ENCODE results near the gene CARD19. TPM values are rescaled to one million over a fixed set of nuclear protein-coding genes. Genes with fewer than 3 reads are reported as not detected.
A peak's percentile ranks its signal among the peaks of the same experiment; 100 is the strongest.

CARD19 gene
- total RNA-seq, 1 experiment from 2014 or later, result 92.5 TPM

DNA sequence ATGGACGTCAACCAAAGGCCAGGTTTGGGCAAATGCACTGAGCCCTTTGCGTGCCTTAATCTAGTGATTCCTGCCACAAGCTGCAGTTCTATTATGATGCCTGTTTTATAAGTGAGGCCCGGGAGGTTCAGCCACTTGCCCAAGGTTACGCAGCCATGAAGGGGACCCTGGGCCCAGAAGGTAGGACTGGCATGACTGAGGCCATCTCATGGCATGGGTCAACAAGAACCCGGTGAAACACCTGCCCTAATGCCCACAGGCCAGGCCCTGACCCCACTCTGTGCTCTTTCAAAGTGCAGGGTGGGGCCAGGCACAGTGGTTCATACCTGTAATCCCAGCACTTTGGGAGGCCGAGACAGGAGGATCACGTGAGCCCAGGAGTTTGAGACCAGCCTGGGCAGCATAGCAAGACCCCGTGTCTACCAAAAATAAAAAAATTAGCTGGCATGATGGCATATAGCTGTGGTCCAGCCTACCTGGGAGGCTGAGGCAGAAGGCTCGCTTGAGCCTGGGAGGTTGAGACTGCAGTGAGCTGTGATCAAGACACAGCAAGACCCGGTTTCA lies 29.4 kb downstream of the CARD19 start:
- DNase-seq (ENCODE audit: low read depth), result no peak
- in situ Hi-C loops (cut with HindIII; ENCODE audit: low pct_unique_long_range_greater_than_20kb, low sequenced_read_pairs), result no loop called here

DNA sequence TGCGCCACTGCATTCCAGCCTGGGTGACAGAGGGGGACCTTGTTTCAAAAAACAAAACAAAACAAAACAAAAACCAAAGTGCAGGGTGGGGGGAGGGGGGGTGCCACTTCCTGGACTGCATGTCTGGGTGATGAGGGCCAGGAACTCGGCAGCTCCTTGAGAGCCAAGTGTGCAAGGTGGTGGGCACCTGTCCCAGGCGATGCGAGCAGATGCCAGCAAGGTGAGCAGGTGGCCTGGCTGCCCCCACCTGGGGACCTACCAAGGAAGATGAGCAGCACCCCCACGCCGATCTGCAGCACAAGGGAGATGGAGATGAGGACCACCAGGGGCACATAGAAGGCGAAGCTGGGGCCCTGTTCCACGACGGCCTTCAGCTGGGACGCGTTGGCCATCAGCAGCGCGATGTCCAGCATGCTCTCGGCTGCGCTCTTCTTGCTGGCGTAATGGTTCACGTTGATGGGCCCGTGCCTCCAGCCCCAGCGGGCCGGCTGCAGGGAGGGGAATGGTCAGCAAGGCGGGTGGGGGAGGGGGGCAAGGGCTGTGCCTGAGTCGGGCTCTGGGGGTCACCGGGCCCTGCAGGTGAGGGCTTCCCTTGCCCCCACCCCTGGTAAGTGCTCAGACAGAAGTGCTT lies 30.2 kb downstream of the CARD19 start:
- no peak for DNase-seq (ENCODE audit: low read depth)
- in situ Hi-C loops (cut with HindIII; ENCODE audit: low pct_unique_long_range_greater_than_20kb, low sequenced_read_pairs), result no loop called here

DNA sequence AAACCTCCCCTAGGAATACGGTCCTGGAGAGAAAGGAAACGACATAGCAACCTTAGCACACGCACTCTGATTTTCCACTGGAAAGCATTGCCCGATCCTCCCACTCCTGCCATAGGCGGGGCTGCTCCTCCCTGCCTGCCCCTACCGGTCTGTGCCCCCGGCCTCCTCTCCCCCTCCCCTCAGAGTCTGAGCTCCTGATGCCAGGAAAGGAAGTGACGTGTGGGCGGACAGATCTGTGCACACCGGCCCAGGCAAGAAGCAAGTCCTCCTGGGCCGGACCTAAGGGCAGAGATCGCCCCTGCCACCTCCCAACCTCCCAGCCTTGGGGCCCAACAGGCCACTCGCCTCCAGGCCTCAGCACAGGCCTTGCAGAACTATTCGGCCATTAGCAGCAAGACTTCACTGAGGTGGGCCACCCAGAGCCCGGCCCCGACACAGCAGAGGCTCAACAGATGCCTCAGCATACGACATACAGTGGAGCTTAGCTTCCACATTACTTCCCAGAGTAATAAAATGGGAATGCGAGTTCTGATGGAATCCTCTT lies 30.9 kb downstream of the CARD19 start:
- in situ Hi-C loops (cut with HindIII; ENCODE audit: low pct_unique_long_range_greater_than_20kb, low sequenced_read_pairs), result no loop called here
- no peak for DNase-seq (ENCODE audit: low read depth)

DNA sequence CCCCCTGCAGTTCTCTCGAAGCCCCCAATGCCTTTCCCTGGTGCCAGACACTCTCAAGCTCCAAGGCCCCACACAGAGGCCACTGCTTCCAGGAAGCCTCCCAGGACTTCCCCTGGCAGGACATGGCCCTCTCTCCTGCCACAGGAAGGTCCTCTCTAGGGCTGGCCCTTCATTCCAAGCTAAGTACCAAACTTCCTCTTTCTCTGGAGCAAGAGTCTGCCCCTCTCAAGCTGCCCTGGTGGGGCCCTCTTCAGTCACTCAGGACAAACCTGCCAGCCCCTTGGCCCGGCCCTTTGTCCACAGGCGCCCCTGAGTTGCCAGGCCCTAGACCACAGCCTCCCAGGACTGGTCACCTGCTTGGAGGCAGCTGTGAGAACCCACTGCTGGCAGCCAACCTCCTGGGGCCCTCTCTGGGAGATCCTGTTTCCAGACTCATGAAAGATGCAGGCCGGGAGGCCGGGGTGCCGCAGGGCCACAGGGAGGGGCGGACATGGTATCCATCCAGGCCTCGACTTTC lies 31.4 kb downstream of the CARD19 start:
- DNase-seq (ENCODE audit: low read depth), result no peak
- in situ Hi-C loops (cut with HindIII; ENCODE audit: low pct_unique_long_range_greater_than_20kb, low sequenced_read_pairs), result no loop called here

DNA sequence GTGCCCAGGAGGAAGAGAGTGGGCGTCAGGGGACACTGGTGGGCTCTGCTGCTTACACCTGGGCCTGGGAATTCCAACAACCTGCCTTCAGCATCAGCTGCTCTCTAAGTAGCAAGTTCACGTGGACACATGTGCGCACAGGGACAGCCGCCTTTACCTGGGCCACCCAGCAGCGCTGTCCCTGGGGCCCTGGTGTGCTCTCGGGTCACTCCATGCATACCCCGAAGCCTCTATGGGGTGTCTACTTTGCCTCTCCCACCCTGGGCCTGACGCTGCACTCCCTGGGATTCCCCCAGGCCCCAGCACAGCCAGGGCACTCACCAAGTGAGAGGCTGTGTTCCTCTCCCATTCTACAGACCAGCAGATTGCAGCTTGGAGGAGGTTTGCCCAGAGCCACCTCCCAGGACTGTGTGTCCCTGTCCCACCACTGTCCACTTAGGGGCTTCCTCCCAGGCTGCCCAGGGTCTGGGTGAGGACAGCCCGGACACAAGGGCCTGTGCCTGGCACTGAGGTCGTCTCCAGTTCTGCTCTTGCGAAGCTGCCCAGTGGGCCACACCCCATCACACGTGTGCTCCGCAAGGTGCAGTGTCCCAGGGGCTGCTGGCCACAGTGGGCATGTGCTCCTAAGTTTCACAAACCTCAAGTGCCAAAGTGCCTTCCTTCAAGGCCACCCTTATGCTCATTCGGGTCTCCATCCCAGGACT lies 32.1 kb downstream of the CARD19 start:
- DNase-seq (ENCODE audit: low read depth), result no peak
- in situ Hi-C loops (cut with HindIII; ENCODE audit: low pct_unique_long_range_greater_than_20kb, low sequenced_read_pairs), result no loop called here

DNA sequence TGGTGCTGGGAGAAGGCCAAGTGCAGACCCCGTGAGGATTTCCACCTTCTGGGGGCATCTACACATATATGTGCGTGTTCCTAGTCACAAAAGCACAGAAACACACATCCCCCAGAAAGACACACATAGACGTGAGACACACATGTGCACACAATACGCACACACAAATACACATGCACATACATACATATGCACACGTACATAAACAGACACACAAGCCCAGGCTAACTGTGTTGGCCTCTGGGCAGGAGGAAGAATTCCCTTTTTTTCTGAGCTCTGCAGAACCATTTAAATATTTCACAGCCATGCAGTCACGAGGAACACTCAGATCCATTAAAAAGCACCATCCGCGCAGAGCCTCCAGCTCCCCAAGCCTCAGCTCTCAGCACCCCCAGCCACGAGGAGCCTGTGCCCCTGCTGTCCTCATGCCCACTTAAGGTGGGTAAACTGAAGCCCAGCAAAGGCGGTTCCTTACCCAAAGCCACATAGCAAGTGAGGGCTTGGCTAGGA lies 32.8 kb downstream of the CARD19 start:
- no peak for DNase-seq (ENCODE audit: low read depth)
- in situ Hi-C loops (cut with HindIII; ENCODE audit: low pct_unique_long_range_greater_than_20kb, low sequenced_read_pairs), result no loop called here

DNA sequence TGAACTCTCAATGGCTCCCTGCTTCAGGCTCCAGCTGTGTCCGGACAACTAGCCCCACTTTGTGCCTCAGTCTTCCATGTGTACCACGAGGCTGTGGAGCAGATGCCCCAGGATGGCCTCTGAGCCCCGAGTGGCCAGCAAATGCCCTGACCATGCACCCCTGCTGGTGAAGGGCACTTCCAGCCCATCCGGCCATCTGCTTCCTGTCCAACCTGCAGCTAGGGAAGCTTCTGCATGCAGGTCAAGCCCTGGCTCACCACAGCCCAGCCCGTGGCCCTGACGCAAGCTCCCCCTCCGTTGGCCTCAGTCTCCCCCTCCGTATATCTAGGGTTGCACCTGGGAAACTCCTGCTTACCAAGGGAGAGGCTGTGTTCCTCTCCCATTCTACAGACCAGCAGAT lies 33.3 kb downstream of the CARD19 start:
- no peak for DNase-seq (ENCODE audit: low read depth)
- in situ Hi-C loops (cut with HindIII; ENCODE audit: low pct_unique_long_range_greater_than_20kb, low sequenced_read_pairs), result no loop called here

DNA sequence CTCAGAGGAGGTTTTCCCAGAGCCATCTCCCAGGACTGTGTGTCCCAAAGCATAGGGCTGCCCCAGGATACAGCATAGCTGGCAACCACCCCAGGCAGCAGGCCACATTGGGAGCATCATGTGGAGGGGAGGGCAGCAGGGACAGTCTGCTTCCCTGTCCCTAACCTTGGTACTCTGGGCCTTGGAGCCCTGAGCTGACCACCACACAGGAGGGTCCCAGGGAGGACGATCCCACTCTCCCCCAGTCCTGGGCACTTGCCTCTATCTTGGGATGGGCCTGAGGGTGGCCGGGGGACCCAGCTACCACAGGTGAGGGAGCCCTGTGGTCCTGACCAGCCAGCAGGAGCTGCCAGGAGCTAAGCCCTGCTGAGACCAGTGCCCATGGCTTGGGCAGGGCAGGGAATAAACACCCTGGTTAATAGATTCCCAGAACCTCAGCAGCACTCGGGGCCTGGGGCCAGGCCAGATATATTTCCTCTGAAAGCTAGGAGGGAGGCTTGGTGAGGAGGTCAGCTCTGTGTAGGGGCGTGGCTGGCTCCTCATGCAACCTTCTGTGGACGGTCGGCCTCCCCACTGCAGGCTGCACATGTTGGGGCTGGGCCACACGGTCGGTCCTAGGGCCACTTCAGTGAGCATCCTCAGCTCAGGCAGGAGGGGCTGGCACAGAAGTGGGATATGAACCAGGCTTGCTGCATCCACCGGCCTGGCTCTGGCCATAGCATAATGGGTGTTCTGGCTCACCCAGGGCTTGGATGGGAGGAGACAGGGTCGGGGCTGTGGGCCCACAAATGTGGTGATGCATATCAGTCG lies 33.9 kb downstream of the CARD19 start:
- in situ Hi-C loops (cut with HindIII; ENCODE audit: low pct_unique_long_range_greater_than_20kb, low sequenced_read_pairs), result no loop called here
- DNase-seq (ENCODE audit: low read depth), result no peak

DNA sequence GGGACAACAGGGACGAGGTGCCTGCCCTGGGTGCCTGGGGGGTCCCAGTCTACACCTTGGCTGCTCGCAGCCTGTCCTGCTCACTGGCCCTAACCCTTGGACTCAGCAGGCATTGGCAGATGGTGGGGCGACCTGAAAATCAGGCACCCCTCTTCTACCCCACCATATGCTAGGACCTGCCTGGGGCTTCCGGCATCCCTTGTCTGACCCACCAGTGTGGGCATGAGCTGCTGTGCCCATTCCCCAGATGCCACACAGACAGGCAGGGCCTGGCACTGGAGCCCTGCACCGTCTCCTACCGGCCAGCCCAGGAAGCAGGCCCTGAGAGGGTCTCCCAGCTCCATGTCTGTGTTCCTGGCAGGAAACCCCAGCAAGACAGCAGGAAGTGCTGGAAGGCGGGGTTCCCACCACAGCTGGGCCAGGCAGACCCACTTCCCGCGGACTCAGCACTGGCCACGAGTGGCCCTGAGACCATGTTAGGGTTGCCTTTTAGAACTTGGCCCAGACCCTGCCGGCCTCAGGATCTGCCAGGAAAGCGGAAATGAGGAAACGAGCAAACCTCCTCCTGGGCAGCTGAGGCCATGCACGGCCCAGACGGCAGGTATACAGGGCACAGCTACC lies 35.0 kb downstream of the CARD19 start:
- in situ Hi-C loops (cut with HindIII; ENCODE audit: low pct_unique_long_range_greater_than_20kb, low sequenced_read_pairs), result no loop called here
- DNase-seq (ENCODE audit: low read depth), result no peak

DNA sequence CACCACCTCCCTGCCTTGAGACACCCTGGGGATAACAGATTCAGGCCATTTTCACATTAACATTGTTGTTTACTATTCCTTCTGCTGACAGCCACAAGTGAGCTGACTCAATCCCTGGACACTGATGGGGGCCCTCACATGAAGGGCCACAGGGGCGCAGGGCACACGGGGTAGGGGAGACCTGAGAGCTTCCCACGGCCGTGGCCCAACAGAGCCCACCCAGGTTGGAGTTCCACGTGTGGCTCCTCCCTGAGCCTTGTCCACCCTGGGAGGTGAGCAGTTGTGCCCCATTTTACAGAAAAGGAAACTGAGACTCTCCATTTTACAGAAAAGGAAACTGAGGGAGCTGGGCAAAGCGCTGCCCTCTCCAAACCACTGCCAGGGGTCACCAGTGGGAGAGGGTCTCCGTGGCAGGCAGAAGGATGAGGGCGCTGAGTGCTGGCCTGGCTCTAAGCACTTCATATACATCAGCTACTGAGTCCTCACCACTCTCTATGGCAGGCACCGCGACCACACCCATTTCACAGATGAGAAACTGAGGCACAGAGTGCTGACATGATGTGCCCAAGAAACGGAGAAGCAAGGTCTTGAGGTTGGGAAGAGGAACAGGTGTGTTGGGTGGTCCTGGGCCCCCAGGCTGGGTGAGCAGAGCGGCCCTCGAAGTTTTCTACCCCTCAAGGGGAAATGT lies 35.7 kb downstream of the CARD19 start:
- in situ Hi-C loops (cut with HindIII; ENCODE audit: low pct_unique_long_range_greater_than_20kb, low sequenced_read_pairs), result no loop called here
- no peak for DNase-seq (ENCODE audit: low read depth)

DNA sequence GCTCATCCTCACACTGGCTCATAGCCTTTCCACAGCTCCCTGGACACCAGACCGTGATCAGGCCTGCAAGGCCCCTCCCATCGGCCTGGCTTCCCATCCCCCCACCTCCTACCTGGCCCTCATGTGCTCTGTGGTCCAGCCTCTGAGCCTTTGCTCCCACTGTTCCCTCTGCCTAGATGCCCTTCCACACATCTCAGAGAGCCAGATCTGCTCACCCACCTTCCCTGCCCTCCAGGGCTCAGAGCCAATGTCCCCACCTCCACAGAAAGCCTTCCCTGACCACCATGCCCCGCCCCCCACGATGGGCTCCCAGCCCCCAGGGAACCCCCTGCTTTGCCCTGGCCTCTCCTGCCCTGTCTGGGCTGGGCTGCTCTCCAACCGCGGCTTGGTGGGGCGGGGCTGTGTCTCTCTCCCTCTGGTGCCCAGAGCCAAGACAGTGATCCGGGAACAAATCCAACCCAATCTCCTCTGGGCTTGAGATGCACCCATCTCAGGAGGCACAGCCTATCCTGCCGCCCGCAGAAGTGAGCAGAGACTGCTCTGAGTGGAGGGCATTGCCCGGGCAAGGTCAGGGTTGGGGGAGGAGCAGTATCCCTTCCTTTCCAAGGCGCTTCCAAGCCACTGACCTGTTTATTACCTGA lies 36.4 kb downstream of the CARD19 start:
- in situ Hi-C loops (cut with HindIII; ENCODE audit: low pct_unique_long_range_greater_than_20kb, low sequenced_read_pairs), result no loop called here
- peak; percentile 26 for DNase-seq (ENCODE audit: low read depth)

DNA sequence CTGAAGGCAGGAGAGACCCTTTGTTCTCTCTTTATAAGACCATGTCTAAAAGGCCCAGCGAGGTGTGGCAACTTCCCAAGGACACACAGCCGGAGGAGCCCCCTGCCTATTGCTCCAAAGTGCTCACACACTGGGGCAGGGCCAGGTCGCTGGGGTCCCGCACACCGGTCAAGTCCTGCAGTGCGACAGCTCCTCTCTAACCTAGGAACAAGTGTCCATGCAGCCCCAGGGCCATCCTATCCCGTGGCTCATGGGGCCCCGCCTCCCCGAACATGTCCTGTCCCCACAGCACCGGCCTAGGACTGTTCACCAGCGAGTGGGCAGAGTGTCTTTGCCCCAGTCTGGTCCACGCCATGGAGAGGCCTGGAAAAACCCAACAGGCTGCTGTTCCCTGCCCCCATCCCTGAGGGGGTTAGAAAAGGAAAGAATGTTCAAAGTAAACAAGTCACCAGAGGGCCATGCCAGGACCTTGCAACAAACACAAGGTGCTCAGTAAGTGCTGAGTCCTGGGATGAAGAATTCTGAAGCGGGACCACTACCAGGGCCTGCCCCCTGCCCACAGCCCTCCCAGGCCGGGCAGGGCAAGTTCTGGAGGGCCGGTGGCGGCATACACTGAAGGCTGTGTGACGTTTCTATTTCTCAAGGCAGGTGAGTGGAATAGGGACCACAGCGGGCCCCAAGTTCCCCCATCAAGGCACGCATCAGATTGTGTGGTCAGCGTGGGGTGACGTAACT lies 37.1 kb downstream of the CARD19 start:
- DNase-seq (ENCODE audit: low read depth), result no peak
- in situ Hi-C loops (cut with HindIII; ENCODE audit: low pct_unique_long_range_greater_than_20kb, low sequenced_read_pairs), result no loop called here

DNA sequence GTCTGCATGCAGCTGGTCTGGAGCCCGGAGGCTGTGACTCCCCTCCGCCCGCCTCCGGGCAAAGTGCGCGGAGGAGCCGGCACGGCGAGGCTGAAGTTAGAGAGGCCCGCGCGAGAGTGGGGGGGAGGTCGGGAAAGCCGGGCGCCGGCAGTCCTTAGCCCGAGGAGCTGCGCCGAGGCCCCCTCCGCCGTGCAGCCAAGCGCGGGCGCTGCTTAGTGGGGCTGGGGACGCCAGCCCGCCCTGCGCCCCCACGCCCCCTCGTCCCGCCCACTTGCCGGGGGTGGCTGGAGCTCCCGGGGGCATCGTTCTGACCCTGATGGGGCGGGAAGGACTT lies 37.6 kb downstream of the CARD19 start:
- in situ Hi-C loops (cut with HindIII; ENCODE audit: low pct_unique_long_range_greater_than_20kb, low sequenced_read_pairs), result no loop called here
- peak; percentile 55 for DNase-seq (ENCODE audit: low read depth)

DNA sequence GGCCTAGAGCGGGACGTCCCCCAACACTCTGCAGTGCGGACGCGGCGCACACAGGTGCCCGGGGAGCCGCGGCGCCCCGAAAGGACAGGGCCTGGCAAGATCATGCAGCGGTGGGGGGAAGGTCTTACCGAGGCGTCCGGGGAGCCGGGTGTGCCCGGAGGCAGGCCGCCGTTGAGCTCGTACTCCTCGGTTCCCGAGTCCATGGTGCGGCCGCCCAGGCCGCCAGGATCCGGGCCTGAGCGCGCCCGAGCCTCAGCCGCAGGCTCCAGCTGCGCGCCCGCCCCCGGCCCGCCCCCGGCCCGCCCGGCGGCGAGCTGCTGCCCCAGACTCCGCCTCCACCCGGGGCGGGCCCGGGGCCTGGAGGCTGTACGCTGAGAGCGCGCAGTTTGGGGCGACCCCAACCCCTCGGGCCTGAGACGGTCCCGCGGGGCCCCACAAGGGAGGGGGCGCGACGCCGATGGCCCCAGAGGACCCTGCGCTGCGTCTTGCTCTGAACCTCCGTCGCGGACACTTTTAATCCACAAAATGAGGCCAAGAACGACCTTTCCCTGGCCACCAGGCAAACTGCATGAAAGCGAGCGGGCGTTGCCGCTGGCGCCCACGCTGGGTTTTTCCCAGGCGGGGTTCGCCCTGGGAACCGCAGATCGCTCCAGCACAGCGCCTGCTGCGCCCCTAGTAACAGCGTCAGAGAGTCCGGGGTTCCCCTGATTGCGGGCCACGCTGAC lies 38.2 kb downstream of the CARD19 start, which contains the start of gene NINJ1:
NINJ1 (minus strand) TSS at position 237 of the 725 bp plus-strand sequence; CDS start at position 203, 34 bp downstream.
- peak; percentile 71 for DNase-seq (ENCODE audit: low read depth)
- in situ Hi-C loops (cut with HindIII; ENCODE audit: low pct_unique_long_range_greater_than_20kb, low sequenced_read_pairs), result no loop called here

DNA sequence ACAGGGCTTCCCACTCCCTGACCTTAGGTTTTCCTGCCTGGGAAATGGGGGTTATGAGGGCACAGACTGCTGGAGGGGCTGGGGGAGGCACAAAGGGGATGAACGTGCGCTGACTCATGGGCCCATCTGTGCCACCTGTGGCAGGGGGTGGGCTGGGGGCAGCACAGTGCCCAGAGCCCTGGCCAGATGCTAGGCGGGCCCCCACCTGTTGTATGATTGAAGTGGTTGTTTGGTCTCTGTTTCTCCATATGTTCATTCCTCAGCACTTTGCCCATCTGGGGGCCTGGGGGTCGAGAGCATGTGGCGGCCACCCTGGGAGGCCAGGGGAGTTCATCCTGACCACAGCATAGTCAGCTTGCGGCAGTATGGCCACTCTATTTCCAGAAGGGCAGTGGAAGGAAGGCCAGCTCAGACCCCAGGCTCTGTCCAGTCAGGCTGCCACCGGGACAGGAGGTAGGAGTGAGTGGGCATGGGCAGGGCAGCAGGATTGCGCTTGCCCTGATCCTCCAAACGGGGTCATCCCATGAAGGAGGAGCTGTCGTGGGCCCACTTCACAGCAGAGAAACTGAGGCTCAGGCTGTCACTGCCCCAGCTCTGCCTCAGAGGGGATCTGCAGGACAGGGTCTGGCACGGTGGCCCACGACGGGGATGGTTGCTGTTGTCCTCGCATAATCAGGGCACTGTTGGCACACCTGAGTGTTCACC lies 38.9 kb downstream of the CARD19 start:
- DNase-seq (ENCODE audit: low read depth), result no peak
- in situ Hi-C loops (cut with HindIII; ENCODE audit: low pct_unique_long_range_greater_than_20kb, low sequenced_read_pairs), result no loop called here

All from Caki2 (cell line).